T-helper 1 cell treated with Interleukin-12 subunit alpha and Interleukin-12 subunit beta and Interleukin-4 antibody, amounts not matched to agents 30 μg/mL and 1 μg/mL, for 36 hours (primary cell): ENCODE data around the gene SLC19A1.

Source experiments
- H3K27ac Mint-ChIP-seq: one replicate; pipeline ENCODE4 v1.8.0; 2021; ENCODE audit warnings: mild to moderate bottlenecking, mixed read lengths
- H3K27me3 Mint-ChIP-seq: one replicate; pipeline ENCODE4 v1.8.0; 2021; ENCODE audit warnings: low read depth, mixed read lengths
- H3K36me3 Mint-ChIP-seq: one replicate; pipeline ENCODE4 v1.8.0; 2021; ENCODE audit warnings: low read depth, mixed read lengths
- H3K4me1 Mint-ChIP-seq: one replicate; pipeline ENCODE4 v1.8.0; 2021; ENCODE audit warnings: low read depth, mixed read lengths
- H3K4me3 Mint-ChIP-seq: one replicate; pipeline ENCODE4 v1.8.0; 2021; ENCODE audit warnings: mild to moderate bottlenecking, moderate library complexity, mixed read lengths
- H3K9me3 Mint-ChIP-seq: one replicate; pipeline ENCODE4 v1.8.0; 2021; ENCODE audit warnings: mixed read lengths

SLC19A1 gene

GRCh38 chr21:45478816-45479669 lies 63.2 kb downstream of the SLC19A1 start:
- peak overlapping the region; percentile 86 for H3K4me3 Mint-ChIP-seq
- no peaks in the 10 kb centered on the region for H3K27me3 Mint-ChIP-seq
- H3K27ac Mint-ChIP-seq, result peak overlapping the region; percentile 95
- peaks cover 3% of the 10 kb centered on the region for H3K36me3 Mint-ChIP-seq
- H3K4me1 Mint-ChIP-seq, result peaks cover 28% of the 10 kb centered on the region
- H3K9me3 Mint-ChIP-seq, result peaks cover 4% of the 10 kb centered on the region

GRCh38 chr21:45478115-45478801 lies 64.0 kb downstream of the SLC19A1 start:
- H3K36me3 Mint-ChIP-seq, result no peaks in the 10 kb centered on the region
- peak overlapping the region; percentile 95 for H3K27ac Mint-ChIP-seq
- peaks cover 4% of the 10 kb centered on the region for H3K9me3 Mint-ChIP-seq
- peaks cover 23% of the 10 kb centered on the region for H3K4me1 Mint-ChIP-seq
- peak overlapping the region; percentile 86 for H3K4me3 Mint-ChIP-seq
- H3K27me3 Mint-ChIP-seq, result no peaks in the 10 kb centered on the region

GRCh38 chr21:45477176-45478114 lies 64.8 kb downstream of the SLC19A1 start:
- Mint-ChIP-seq H3K9me3 (peaks cover 4% of the 10 kb centered on the region), H3K4me3 (peak overlapping the region; percentile 86), H3K27me3 (no peaks in the 10 kb centered on the region), H3K36me3 (no peaks in the 10 kb centered on the region), H3K4me1 (peaks cover 18% of the 10 kb centered on the region), H3K27ac (peak overlapping the region; percentile 95)

GRCh38 chr21:45476582-45476981 lies 65.7 kb downstream of the SLC19A1 start:
- peak overlapping the region; percentile 16 for H3K4me3 Mint-ChIP-seq
- H3K9me3 Mint-ChIP-seq, result peaks cover 4% of the 10 kb centered on the region
- no peaks in the 10 kb centered on the region for H3K27me3 Mint-ChIP-seq
- H3K4me1 Mint-ChIP-seq, result peaks cover 18% of the 10 kb centered on the region
- H3K27ac Mint-ChIP-seq, result peak overlapping the region; percentile 13
- H3K36me3 Mint-ChIP-seq, result no peaks in the 10 kb centered on the region

DNA sequence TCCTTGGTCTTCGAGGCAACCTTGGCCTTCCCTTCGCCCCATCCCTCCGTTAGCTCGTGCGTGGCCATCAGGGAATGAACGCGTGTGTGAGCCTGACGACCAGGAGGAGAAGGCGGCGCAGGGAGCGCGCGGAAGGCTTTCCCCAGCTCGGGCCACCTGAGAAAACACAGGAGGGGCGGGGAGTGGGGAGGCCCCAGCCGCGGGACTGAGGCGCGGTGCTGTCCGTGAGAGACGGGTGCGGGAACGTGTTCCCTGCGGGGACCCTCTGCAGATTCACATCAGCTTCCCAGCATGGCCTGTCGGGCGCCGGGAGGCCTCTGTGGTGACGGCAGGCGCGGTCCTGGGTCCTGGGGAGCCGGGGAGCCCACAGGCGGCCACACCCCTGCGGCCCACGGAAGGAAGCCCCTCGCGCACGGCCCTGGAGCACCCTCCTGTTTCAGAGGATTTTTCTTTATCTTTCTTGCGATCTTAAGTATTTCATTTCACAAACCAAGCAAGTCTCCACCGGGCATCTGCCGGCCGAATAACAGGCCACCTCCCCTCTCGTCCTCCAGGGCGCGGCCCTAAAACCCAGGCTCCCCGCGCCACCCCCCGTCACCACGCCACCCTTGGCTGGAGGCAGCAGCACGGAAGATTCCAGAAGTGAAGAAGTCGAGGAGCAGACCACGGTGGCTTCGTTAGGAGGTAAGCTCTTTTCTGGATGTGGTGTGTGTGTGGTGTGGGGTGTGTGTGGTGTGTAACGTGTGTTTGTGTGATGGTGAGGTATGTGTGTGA lies 66.3 kb downstream of the SLC19A1 start:
- no peak overlapping the region for H3K4me3 Mint-ChIP-seq
- peaks cover 4% of the 10 kb centered on the region for H3K9me3 Mint-ChIP-seq
- H3K27ac Mint-ChIP-seq, result no peak overlapping the region
- H3K4me1 Mint-ChIP-seq, result peaks cover 23% of the 10 kb centered on the region
- H3K27me3 Mint-ChIP-seq, result no peaks in the 10 kb centered on the region
- no peaks in the 10 kb centered on the region for H3K36me3 Mint-ChIP-seq

GRCh38 chr21:45475004-45475685 lies 67.1 kb downstream of the SLC19A1 start:
- Mint-ChIP-seq H3K9me3 (peaks cover 4% of the 10 kb centered on the region), H3K4me1 (peaks cover 25% of the 10 kb centered on the region), H3K4me3 (no peak overlapping the region), H3K36me3 (no peaks in the 10 kb centered on the region), H3K27me3 (no peaks in the 10 kb centered on the region), H3K27ac (no peak overlapping the region)

DNA sequence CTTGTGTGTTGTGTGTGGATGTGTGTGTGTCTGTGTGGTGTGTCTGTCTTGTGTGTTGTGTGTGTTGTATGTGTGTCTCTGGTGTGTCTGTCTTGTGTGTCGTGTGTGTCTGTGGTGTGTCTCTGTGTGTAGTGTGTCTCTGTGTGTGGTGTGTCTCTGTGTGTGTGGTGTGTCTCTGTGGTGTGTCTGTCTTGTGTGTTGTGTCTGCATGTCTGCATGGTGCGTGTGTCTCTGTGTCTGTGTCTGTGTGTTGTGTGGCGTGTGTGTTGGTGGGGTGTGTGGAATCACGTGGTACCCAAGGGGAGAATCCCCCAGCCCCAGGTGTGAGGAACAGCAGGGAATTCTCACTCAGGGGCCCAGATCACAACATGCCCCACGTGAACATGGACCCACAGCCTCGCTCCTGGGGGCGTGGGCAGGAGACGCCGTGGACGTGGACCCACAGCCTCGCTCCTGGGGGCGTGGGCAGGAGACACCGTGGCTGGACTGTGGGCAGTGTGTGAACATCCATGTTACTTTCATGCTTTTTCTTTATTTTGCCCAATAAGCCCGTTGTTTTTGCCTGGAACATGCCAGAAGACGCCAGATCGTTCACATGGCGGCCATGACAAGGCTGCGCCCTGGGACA lies 67.8 kb downstream of the SLC19A1 start:
- Mint-ChIP-seq H3K4me3 (no peak overlapping the region), H3K4me1 (peaks cover 26% of the 10 kb centered on the region), H3K27ac (no peak overlapping the region), H3K36me3 (no peaks in the 10 kb centered on the region), H3K9me3 (peaks cover 4% of the 10 kb centered on the region), H3K27me3 (no peaks in the 10 kb centered on the region)

- H3K27me3 Mint-ChIP-seq, result no peaks in the 10 kb centered on the region
- H3K4me1 Mint-ChIP-seq, result peaks cover 18% of the 10 kb centered on the region
- no peak overlapping the region for H3K27ac Mint-ChIP-seq
- H3K9me3 Mint-ChIP-seq, result peaks cover 4% of the 10 kb centered on the region
- H3K4me3 Mint-ChIP-seq, result no peak overlapping the region
- no peaks in the 10 kb centered on the region for H3K36me3 Mint-ChIP-seq
Measured at GRCh38 chr21:45473496-45474322, 68.5 kb downstream of the SLC19A1 start.

- no peak overlapping the region for H3K27ac Mint-ChIP-seq
- H3K36me3 Mint-ChIP-seq, result no peaks in the 10 kb centered on the region
- no peaks in the 10 kb centered on the region for H3K27me3 Mint-ChIP-seq
- peaks cover 12% of the 10 kb centered on the region for H3K4me1 Mint-ChIP-seq
- H3K4me3 Mint-ChIP-seq, result no peak overlapping the region
- H3K9me3 Mint-ChIP-seq, result peaks cover 4% of the 10 kb centered on the region
Measured at GRCh38 chr21:45472445-45473365, 69.5 kb downstream of the SLC19A1 start.

GRCh38 chr21:45471525-45472221 lies 70.6 kb downstream of the SLC19A1 start:
- H3K27ac Mint-ChIP-seq, result no peak overlapping the region
- H3K27me3 Mint-ChIP-seq, result no peaks in the 10 kb centered on the region
- H3K36me3 Mint-ChIP-seq, result no peaks in the 10 kb centered on the region
- peaks cover 12% of the 10 kb centered on the region for H3K4me1 Mint-ChIP-seq
- H3K9me3 Mint-ChIP-seq, result peaks cover 4% of the 10 kb centered on the region
- H3K4me3 Mint-ChIP-seq, result no peak overlapping the region

- peaks cover 4% of the 10 kb centered on the region for H3K9me3 Mint-ChIP-seq
- no peak overlapping the region for H3K4me3 Mint-ChIP-seq
- H3K27ac Mint-ChIP-seq, result peak overlapping the region; percentile 76
- no peaks in the 10 kb centered on the region for H3K27me3 Mint-ChIP-seq
- H3K4me1 Mint-ChIP-seq, result peaks cover 8% of the 10 kb centered on the region
- no peaks in the 10 kb centered on the region for H3K36me3 Mint-ChIP-seq
Measured at GRCh38 chr21:45470773-45471524, 71.3 kb downstream of the SLC19A1 start.
